GM12864 (cell line): ENCODE data around the gene GIPR.
A peak's percentile ranks its signal among the peaks of the same experiment; 100 is the strongest.

ENCODE experiments used
- DNase-seq: peaks from one replicate; pipeline ENCODE4 v3.0.0-alpha.2; 2011; ENCODE audit warnings: low read depth
- H3K4me3 ChIP-seq: 2 replicates; pipeline ENCODE4 v1.5.1; 2011; ENCODE audit warnings: mild to moderate bottlenecking, low read depth, low read length, control low read depth
- TF ChIP-seq, protein P1 (sequence below): IDR thresholded peaks from 2 replicates; pipeline ENCODE4 v1.5.1; 2011; ENCODE audit warnings: low read depth, mild to moderate bottlenecking, moderate library complexity, low read length, control low read depth, inconsistent platforms; ENCODE audit errors: missing control alignments

GIPR gene

DNA sequence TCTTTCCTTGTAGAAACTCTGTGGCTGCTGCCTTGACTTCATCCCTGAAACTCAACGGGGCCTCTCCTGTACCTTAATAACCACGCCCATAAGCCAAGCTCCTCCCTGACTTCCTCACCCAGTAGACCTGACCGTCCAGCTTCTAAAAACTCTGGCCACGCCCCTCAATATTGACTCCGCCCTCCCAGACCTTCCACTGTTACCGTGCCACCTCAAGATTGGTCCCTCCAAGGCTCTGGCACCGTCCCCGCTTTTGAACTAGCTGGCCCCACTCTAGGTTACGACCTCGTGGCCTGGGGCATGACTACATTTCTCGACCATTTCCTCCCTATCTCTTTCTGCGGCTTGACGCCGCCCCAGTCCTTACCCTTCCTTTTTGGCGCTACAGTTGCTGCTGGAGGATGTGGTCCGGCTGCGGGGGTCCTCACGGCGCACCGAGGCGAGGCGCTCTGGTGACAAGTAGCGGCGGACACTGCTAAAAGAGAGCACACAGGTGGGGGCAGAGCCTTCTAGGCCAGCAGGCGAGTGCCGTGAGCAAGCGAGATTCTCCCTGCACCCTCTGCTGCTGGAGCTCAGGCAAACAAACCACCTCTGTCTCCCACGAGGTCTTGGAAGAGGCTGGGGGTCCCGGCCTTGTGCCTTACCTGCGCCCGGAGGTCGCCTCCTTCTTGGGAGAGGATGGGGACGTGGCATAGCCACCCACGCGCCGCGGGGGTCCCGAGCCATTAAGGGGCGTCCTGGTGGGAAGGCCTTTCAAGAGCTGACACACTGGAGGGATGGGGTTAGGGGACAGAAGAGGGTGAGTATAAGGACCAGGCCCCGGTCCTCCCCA, 26.5 kb upstream of the GIPR start:
- TF ChIP-seq, protein P1, sequence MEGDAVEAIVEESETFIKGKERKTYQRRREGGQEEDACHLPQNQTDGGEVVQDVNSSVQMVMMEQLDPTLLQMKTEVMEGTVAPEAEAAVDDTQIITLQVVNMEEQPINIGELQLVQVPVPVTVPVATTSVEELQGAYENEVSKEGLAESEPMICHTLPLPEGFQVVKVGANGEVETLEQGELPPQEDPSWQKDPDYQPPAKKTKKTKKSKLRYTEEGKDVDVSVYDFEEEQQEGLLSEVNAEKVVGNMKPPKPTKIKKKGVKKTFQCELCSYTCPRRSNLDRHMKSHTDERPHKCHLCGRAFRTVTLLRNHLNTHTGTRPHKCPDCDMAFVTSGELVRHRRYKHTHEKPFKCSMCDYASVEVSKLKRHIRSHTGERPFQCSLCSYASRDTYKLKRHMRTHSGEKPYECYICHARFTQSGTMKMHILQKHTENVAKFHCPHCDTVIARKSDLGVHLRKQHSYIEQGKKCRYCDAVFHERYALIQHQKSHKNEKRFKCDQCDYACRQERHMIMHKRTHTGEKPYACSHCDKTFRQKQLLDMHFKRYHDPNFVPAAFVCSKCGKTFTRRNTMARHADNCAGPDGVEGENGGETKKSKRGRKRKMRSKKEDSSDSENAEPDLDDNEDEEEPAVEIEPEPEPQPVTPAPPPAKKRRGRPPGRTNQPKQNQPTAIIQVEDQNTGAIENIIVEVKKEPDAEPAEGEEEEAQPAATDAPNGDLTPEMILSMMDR, result no peak
- DNase-seq, result peak; percentile 93
- H3K4me3 ChIP-seq, result peak overlapping the region; percentile 62

DNA sequence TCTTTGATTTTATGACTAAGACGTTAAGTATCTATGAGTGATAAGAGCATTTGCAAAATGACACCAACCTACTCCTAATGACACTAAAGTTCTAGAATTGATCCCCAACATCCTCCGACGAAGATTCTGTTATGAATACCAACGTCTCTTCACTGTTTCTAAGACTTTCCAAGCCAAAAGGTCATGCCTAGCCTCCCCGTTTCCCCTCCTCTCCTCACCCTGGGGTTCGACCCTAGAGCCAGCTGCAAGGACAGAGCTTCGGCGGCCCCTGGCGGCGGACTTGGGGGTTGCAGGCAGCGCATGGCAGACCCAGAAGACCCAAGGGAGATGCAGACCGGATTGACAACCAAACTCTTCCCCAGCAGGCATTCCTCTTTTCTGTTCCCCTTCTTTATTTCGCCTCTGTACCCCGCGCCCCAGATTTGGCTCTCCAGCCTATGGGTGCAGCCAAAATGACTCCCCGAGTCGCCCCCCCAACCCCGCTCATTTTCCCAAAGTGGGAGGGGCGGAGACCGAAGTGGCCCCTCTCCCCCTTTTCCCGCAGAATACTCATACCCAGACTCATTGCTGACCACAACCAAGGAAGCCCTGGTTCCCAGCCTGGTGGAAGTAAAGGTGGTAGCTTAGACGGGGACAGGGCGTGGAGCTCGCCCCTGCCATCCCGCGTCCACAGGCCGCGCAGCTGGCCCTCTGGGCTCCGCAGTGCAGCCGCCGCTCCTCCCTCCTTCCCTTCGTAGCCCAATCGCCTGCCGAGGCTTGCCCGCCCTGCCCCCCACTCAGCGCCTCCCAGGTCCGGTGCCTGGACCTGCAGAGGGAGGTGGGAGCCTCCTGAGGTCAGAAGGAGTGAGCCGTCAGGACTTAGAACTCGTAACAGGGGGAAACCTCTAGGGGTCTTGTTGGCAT, 24.7 kb upstream of the GIPR start:
- TF ChIP-seq, protein P1, result peak; percentile 100
- H3K4me3 ChIP-seq, result peak overlapping the region; percentile 45
- peak; percentile 71 for DNase-seq

DNA sequence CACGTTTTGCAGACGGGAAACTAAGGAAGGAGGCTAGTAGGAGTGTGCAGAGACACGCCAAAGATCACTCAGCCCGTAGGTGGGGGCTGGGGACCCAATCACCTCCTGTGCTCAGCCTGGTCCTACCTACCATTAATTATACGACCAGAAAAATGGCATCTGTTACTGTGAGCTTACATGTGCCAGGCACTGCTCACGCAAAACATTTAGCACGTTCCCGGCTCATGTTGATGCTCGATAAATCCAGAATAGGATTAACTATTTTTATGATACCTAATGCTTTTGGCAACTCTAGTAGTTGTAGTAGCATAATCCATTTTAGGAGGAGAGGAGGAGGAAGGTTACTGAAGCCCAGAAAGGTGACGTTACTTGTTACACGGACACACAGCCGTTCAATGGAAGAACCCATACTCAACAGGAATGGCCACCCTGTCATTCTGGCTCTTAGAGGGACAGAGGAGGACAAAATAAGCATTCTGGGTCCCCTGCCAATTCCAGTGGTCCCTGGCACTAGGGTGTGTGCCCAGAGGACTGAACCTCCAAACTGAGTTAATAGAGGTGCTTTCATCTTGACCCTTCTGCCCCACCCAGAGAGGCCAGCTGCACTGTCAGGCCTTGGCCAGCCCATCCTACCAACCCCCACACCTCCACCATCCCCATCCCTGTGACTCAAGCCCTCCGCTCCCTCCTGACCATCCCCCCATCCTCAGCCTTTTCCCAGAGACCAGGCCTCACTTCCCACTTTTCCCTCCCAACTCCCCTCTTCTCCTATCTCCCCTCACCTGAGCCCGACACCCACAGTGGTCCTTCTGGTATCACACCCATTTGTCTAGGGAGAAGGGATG, 23.9 kb upstream of the GIPR start:
- TF ChIP-seq, protein P1, result no peak
- H3K4me3 ChIP-seq, result peak overlapping the region; percentile 45; the same call in 1 of the 2 replicates
- DNase-seq, result no peak

DNA sequence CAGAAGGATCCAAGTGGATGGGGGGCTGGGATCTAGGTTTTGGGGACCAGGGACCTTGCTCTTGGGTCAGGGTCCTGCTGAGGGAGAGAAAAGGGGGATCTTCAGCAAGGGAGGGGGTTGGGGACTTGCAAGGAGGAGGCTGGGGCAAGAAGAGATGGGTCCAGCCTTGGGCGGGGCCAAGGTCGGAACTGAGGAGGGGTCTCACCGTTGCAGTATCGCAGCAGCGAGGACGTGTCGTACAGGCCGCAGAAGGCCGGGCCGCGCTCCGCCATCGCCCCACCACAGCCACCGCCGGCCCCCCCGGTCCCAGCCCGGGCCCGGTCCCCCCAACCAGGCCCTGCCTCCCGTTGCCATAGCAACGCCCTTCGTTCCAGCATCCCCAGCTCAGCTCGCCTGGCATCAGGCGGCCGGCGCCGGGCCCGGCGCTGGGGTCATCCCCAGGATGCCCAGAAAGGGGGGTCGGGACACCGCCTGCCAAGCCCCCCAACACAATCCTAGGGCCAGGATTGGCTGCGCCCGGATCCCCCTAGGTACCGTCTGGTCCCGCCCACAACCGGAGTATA, 22.9 kb upstream of the GIPR start:
- no peak for DNase-seq
- H3K4me3 ChIP-seq, result peak overlapping the region; percentile 61
- TF ChIP-seq, protein P1, result no peak

DNA sequence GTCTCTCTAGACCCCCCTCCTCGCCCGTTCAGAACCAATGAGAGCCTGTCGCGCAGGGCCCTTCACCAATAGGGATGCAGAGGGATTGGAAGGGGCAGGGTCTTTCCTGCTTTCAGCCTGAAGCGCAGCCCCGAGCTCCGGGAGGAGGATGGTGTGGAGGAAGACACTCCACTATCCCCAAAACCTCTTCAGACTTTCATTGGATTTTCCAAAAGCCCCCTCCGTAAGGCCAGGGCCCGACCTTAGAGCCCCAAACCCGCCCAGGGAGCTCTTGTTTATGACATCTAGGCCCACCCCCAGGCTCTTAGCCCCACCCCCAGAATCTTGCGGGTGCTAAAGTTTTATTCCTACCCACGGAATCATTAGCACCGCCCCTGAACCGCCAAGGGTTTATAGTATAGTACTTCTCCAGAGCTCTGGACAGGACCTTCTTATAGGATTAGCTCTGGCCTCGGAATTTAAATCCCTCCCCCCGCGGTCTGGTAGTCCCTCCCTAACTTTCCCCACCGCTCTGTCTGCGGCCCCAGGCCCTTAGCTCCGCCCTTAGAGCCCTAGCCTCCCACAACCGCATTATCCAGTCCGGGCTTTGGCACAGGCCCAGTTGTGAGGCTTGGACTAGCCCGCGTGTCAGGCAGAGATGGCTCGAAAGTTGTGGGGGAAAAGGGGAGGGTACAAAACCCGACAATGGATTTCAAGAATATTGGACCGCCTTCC, 22.2 kb upstream of the GIPR start:
- TF ChIP-seq, protein P1, result no peak
- DNase-seq, result peak; percentile 73
- H3K4me3 ChIP-seq, result peak overlapping the region; percentile 61

DNA sequence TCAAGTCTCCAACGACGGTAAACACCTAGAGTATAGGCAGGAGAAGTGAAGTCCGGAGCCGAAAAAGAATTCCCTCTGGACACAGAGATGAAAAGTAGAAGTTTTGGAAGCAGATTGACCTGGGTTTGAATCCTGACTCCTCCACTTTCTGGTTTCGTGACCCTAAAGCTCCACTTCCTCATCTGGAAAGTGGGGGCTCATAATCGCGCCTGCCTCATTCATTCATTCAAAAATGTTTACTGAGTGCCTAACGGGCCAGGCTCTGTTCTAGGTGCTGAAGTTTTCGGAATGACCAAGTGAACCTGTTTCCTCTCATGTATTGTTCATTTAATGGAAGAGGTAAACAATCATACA, 21.7 kb upstream of the GIPR start:
- peak overlapping the region; percentile 61; the same call in 1 of the 2 replicates for H3K4me3 ChIP-seq
- TF ChIP-seq, protein P1, result no peak
- DNase-seq, result no peak
